Spinal cord (tissue), 10 donors: ENCODE data around the gene BLOC1S4. TPM values are rescaled to one million over a fixed set of nuclear protein-coding genes. Genes with fewer than 3 reads are reported as not detected.

Experiments used
- DNase-seq, 6 donors: peaks; one replicate each; pipeline versions ENCODE4 v3.0.0 to v3.0.0-alpha.2; 2013 to 2015; ENCODE audit warnings: low spot score in 6 of 6, low read depth in 4 of 6
- H3K27ac ChIP-seq: one replicate; pipeline ENCODE4 v1.5.1; 2013; ENCODE audit warnings: low read depth, low read length, control low read depth
- H3K27me3 ChIP-seq: one replicate; pipeline ENCODE4 v1.6.1; 2013; ENCODE audit warnings: low read length; ENCODE audit not compliant: control insufficient read depth, insufficient read depth
- H3K36me3 ChIP-seq: one replicate; pipeline ENCODE4 v1.6.1; 2013; ENCODE audit warnings: low read length; ENCODE audit not compliant: control insufficient read depth, insufficient read depth
- H3K4me1 ChIP-seq: one replicate; pipeline ENCODE4 v1.6.1; 2013; ENCODE audit warnings: low read length; ENCODE audit not compliant: control insufficient read depth, insufficient read depth
- H3K4me3 ChIP-seq: one replicate; pipeline ENCODE4 v1.5.1; 2013; ENCODE audit warnings: low read depth, low read length, control low read depth
- H3K9me3 ChIP-seq: one replicate; pipeline ENCODE4 v1.6.1; 2013; ENCODE audit warnings: low read length; ENCODE audit not compliant: control insufficient read depth, insufficient read depth
- WGBS: methylation state at CpG from one replicate; pipeline ENCODE4 v1.1.5; 2013; ENCODE audit warnings: missing lambda C conversion rate; ENCODE audit not compliant: insufficient coverage; 5-methylcytosine and 5-hydroxymethylcytosine counted together
- polyA plus RNA-seq, 2 donors: library from polyadenylated mRNA; unstranded; fragments of 120-200 nt; gene quantifications; one replicate each; pipeline ENCODE4 v1.2.1, GENCODE V29; 2013; ENCODE audit not compliant: insufficient read length in 2 of 2
- total RNA-seq, 2 donors: library from RNA; depleted of rRNA in 1 of 2; stranded (reverse); fragments of 120-200 nt in 1 of 2; fragments of >200 nt in 1 of 2; gene quantifications; one replicate each; pipeline versions ENCODE4 v1.2.3 to v1.2.4, GENCODE V29; 2013 to 2014
- donor health status: healthy.

BLOC1S4 gene
- total and polyA plus RNA-seq, 4 donors, result 6.5 to 14.1 (median 11.9) TPM

DNA sequence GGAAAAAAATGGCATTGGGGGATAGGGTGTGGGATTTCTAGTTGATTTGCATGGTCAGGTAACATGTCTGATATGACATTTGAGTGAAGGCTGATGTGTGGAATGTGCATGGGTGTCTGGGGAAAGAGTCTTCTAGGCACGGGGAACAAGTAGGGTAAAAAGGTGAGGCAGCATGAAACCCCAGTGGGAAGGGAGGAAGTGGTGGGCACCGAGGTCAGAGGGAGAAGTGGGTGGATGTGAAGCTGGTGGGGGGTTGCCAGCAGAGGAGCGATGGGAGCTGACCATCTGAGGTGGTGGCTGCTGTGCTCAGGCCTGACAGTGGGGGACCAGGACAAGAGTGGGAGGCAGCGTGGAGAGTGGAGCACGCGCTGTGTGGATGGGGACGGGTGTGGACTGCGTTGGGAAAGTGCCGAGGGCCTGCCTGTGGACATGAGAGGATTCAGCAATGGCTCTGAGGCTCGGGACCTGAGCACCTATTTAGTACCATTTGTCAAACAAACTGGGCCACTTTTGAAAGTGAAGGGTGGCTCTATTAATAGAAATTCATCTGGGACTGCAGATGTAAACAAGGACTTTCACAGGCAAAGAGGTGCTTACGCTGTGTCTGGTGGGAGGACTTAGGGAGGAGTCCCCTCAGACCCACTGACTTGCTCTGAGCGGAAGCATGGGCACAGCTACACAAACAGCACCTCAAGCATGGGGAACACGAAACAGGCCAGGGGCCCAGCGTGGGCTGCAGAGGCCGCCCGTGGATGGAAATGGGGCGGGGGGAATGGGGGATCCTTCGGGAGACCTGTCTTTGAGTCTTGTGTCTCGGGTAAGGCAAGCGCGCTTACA lies 39.0 kb upstream of the BLOC1S4 start:
- WGBS, result 88% methylated on average over 10 of the region's 21 CpGs
- H3K36me3 ChIP-seq, result peaks cover 33% of the 10 kb centered on the region
- peaks cover 22% of the 10 kb centered on the region for H3K4me1 ChIP-seq
- no peaks in the 10 kb centered on the region for H3K27me3 ChIP-seq
- no peaks in the 10 kb centered on the region for H3K9me3 ChIP-seq
- no peak overlapping the region for H3K4me3 ChIP-seq
- DNase-seq, result no peak
- no peak overlapping the region for H3K27ac ChIP-seq

DNA sequence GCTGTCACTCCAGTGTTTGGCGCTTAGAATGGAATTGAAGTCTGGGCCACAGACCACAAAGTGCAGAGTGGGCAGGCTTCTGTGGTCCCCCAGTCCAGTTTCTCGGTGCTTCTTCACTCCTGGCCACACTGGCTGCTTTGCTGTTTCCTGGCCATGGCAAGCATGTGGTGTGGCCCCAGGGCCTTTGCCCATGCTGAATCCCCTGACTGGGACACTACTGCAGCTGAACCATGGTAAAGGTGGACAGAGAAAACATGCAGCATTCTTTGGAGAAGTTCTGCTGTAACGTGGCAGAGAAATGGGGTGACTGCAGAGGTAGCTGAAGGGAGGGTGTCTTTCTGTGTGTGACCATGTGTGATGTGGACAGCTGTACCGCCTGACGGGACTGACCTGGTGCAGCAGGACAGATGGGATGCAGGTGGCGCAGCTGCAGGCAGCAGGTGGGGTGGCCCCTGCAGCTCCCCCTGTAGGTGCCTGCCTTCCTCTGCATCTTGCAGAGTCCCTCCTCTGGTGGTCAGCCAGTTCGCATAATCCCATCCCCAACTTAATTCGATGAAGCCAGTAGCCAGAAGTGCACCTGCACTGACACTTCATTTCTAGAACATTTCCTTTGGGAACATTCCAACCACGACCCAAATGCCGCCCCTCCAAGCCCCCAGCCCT lies 35.5 kb upstream of the BLOC1S4 start:
- Histone ChIP-seq H3K9me3 (no peaks in the 10 kb centered on the region), H3K4me3 (no peak overlapping the region), H3K36me3 (peaks cover 39% of the 10 kb centered on the region), H3K27ac (no peak overlapping the region), H3K27me3 (no peaks in the 10 kb centered on the region), H3K4me1 (peaks cover 16% of the 10 kb centered on the region)
- no peak for DNase-seq
- WGBS, result 85% methylated on average over 10 of the region's 10 CpGs

DNA sequence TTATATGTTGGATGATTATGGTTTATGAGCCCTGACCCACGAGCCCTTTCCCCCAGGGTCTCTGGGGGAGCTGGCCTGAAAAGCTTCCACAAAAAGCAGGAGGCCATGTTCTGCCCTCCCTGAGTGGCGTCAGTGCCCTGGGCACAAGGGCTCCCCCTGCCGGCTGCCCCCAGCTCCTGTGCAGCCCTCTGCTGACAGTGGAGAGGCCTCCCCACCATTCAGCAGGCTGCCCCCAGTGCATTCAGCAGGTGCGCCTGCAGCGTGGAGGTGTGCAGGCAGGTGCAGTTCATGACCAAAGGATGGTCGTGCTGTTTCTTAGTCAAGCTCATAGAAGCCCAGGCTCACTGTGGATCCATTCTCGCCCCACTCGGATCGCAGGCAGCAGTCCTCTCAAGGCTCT lies 34.8 kb upstream of the BLOC1S4 start:
- no peak overlapping the region for H3K4me3 ChIP-seq
- peaks cover 40% of the 10 kb centered on the region for H3K36me3 ChIP-seq
- H3K4me1 ChIP-seq, result peaks cover 10% of the 10 kb centered on the region
- H3K27me3 ChIP-seq, result no peaks in the 10 kb centered on the region
- DNase-seq, result no peak
- H3K27ac ChIP-seq, result no peak overlapping the region
- H3K9me3 ChIP-seq, result no peaks in the 10 kb centered on the region
- 91% methylated on average over 9 of the region's 9 CpGs for WGBS

DNA sequence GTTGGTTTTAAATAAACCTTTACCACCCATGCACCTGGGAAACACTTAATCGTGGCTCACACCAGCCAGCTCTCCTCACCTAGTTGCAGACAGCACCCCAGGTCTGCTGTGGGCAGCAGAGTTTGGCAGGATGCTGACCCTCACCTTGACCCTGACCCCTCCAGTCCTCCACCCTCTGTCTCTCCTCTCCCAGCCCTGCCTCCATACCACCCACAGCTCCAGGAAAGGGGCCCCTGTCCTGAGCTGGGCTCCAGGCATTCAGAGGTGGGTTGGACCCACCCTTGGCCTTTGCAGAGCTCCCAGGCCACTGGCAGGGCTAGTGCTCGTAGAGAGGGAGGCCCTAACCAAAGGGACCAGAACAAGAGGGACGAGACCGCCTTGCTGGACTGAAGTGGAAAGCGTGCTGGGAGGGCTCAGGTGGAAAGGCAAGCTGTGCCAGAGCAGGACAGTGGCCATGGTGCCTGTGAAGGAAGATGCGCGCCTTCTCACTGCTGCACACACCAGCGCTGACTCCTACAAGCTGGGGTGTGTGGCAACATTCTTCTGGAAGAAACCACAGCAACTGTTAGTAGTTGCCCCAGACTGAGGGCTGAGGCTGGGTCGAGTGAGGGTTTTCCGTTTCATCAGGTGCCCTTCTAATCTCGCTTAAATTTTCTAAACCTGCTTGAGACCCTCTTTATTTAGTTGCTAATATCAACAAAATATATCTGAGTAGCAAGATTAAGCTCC lies 32.9 kb upstream of the BLOC1S4 start:
- Histone ChIP-seq H3K9me3 (no peaks in the 10 kb centered on the region), H3K4me1 (no peaks in the 10 kb centered on the region), H3K27ac (no peak overlapping the region), H3K36me3 (peaks cover 34% of the 10 kb centered on the region), H3K4me3 (no peak overlapping the region), H3K27me3 (no peaks in the 10 kb centered on the region)
- whole genome bisulfite sequencing, result 80% methylated on average over 9 of the region's 11 CpGs
- no peak for DNase-seq

DNA sequence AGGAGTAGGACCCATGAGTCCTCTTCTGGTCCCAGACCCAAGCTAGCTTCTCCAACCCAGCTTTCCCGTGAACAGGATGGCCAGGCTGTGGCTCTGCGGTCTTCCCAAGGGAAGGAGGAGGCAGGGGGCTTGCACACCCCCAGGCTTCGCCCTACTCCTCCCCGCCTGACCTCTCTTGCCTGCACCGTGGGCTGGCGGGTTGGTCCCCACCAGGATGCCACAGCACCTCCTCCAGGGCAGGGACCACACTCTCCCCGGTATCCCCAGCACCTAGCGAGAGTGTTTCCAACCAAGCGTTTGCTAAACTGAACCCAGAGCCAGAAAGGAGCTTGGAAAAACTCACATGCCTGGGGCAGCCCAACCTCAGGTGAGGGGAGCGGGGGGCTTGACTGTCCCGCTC lies 31.3 kb upstream of the BLOC1S4 start:
- no peak overlapping the region for H3K27ac ChIP-seq
- WGBS, result 90% methylated on average over 9 of the region's 11 CpGs
- no peak overlapping the region for H3K4me3 ChIP-seq
- no peak for DNase-seq
- no peaks in the 10 kb centered on the region for H3K9me3 ChIP-seq
- peaks cover 9% of the 10 kb centered on the region for H3K4me1 ChIP-seq
- no peaks in the 10 kb centered on the region for H3K27me3 ChIP-seq
- H3K36me3 ChIP-seq, result peaks cover 34% of the 10 kb centered on the region

DNA sequence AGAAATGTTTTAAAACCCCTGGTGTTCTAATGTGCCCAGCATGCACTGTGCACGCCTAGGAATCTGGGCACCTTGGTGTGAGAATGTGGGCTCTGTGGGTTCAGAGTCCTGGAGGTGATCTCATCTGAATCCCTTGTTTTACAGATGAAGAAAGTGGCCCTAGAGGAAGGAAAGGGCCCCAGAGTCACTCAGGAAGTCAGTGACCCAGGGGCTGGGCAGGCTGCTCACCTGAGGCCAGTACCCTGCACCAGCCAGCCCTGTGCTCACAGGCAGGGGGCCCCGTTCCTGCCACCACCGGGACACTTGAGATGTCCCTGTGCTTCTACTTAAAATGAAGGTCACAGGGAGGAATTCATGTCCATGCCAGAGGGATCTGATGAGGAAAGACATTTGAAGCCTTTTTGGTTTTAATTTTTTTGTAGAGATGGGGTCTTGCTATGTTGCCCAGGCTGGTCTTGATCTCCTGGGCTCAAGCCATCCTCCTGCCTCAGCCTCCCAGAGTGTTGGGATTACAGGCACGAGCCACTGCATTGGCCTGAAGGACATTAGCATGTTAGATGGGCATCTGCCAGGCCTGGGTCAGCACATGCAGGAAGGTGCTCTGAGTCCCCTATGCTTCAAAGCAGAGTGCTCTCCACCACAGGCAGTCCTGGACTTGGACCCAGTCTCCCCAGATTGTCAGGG lies 29.7 kb upstream of the BLOC1S4 start:
- no peaks in the 10 kb centered on the region for H3K27me3 ChIP-seq
- H3K4me3 ChIP-seq, result no peak overlapping the region
- no peak for DNase-seq
- 98% methylated on average over 4 of the region's 4 CpGs for WGBS
- H3K9me3 ChIP-seq, result no peaks in the 10 kb centered on the region
- H3K36me3 ChIP-seq, result peaks cover 31% of the 10 kb centered on the region
- peaks cover 9% of the 10 kb centered on the region for H3K4me1 ChIP-seq
- no peak overlapping the region for H3K27ac ChIP-seq

DNA sequence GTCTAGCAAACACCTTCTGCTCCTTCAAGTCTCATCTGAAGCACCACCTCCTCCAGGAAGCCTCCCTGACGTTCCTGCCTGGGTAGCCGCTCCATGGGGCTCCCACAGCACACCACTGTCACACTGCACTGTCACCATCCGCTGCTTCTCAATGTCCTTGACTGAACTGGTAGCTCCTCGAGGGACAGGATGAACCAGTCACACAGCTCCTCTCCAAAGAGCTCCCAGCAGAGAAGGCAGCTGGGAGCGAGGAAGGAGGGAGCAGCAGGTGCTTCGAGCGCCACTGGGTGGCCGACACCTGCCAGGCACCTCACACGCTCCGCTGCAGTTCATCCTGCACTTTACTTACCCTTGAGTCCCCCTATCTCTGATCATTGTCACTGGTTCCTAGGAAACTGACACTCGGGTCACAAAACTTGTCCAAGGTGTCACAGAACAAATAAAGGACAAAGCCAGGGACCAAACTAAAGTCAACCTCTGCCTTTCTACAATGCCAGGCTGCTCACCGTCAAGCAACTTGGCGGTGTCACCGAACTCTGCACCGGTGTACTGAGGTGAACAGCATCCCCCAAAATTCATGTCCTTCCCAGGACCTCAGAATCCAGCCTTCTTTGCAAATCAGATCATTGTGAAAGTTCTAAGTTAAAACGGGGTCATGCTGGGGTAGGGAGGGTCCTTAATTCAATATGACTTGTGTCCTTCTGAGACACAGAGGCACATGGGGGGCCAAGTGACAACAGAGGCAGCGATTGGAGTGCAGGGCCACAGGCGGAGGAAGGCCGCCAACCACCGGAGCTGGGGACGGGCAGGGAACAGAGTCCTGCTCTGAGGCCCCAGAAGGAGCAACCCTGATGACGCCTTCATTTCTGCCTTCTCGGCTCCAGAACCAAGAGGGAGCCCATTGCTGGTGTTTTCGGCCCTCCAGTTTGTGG lies 27.8 kb upstream of the BLOC1S4 start:
- Histone ChIP-seq H3K27ac (no peak overlapping the region), H3K4me3 (no peak overlapping the region), H3K36me3 (peaks cover 32% of the 10 kb centered on the region), H3K9me3 (no peaks in the 10 kb centered on the region), H3K27me3 (no peaks in the 10 kb centered on the region), H3K4me1 (peaks cover 9% of the 10 kb centered on the region)
- no peak for DNase-seq
- 76% methylated on average over 21 of the region's 24 CpGs for WGBS

DNA sequence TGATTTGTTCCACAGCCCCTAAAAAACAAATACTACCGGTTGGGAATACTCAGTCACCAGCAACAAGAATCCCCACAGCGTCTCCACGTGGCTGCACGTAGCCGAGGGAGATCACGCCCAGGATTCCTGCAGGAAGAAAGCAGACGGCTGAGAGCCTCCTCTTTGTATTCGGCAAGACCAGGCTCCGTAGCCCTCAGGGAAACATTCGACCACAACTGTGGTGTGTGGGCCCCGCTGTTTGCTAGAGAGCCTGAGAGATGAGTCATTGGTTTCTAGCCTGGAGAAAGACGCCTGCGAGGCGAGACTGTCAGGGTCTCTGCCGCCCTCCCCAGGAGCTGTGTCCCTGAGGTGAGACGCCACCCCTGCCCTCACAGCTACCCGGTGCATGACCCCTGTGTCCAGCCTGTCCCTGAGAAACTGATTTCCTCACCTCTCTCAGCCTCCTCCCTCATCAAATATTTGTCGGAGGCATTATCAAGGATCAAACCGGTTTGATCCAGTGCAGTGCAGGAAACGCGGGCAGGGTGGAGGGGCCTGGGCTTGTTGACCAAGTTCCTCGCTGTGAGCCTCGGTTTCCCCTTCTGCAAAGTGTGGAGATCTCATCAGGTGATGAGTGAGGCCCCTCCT lies 27.0 kb upstream of the BLOC1S4 start:
- WGBS, result 45% methylated on average over 23 of the region's 23 CpGs
- Histone ChIP-seq H3K36me3 (peaks cover 36% of the 10 kb centered on the region), H3K27ac (no peak overlapping the region), H3K4me3 (no peak overlapping the region), H3K27me3 (no peaks in the 10 kb centered on the region), H3K4me1 (peaks cover 9% of the 10 kb centered on the region), H3K9me3 (no peaks in the 10 kb centered on the region)
- peak in 1 of 6 donors; percentile 15 for DNase-seq
